ENCODE results near the gene PYY. TPM values are rescaled to one million over a fixed set of nuclear protein-coding genes. Genes with fewer than 3 reads are reported as not detected.
"Not testable (repeated sequence)": the region's sequence is repeated elsewhere in the genome, so short reads cannot be mapped to it uniquely, and the experiment has no call there.

Gene PYY
- polyA plus RNA-seq, 6 donors from 2014 or later: not detected

DNA sequence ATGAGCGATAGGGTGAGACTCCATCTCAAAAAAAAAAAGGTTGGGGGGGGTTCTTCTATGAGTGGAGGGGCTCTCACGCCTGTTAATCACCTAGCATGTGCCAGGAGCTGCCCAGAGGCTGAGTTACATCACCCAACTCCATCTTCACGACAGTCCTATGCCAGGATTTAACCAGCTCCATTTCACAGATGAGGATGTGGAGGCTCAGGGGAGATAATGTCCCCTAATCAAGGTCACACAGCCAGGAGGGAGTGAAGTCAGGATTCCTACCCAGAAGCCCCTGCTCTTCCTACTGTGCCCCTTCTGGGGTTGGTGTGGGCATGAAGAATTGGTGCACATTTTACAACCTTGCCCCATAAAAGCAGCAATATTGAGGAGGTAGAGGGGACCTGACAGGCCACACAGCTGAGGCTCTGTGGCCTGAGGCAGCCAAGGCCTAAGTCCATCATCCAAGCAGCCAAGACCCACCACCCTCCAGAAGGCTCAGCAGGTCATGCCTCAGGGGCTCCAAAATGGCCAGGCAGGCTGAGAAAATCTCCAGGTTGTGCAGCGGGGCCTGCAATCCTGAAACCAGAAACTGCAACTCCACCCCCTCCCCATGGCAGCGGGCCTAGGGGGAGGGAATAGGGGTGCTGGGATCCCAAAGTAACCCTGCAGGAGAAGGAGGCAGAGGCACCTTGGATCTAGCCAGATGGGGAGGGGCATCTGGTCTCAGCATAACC lies 18.4 kb downstream of the PYY start:
- no peak overlapping the region for H3K27ac Mint-ChIP-seq
- no peaks in the 10 kb centered on the region for H3K9me3 Mint-ChIP-seq
- peaks cover 0 to 10% (median 4%) of the 10 kb centered on the region in 3 donors for H3K4me1 Mint-ChIP-seq
- DNase-seq (no peak), ATAC-seq (ENCODE audit: low read depth in 2 of 2) (no peak)
- peaks cover 13 to 74% (median 39%) of the 10 kb centered on the region in 3 donors for H3K27me3 Mint-ChIP-seq
- no peaks in the 10 kb centered on the region for H3K36me3 Mint-ChIP-seq
- no peak overlapping the region for H3K4me3 Mint-ChIP-seq

GRCh38 chr17:43932923-43933322 lies 20.8 kb downstream of the PYY start:
- peaks cover 8 to 67% (median 34%) of the 10 kb centered on the region in 3 donors for H3K27me3 Mint-ChIP-seq
- H3K4me1 Mint-ChIP-seq: peaks cover 3 to 8% (median 6%) of the 10 kb centered on the region in 3 donors
- DNase-seq (no peak), ATAC-seq (ENCODE audit: low read depth in 2 of 2) (no peak)
- no peak overlapping the region for H3K4me3 Mint-ChIP-seq
- H3K36me3 Mint-ChIP-seq: no peaks in the 10 kb centered on the region
- no peak overlapping the region for H3K27ac Mint-ChIP-seq
- no peaks in the 10 kb centered on the region for H3K9me3 Mint-ChIP-seq

GRCh38 chr17:43932357-43932756 lies 21.4 kb downstream of the PYY start:
- H3K36me3 Mint-ChIP-seq: no peaks in the 10 kb centered on the region
- H3K9me3 Mint-ChIP-seq: no peaks in the 10 kb centered on the region
- ATAC-seq (ENCODE audit: low read depth in 2 of 2) (no peak), DNase-seq (no peak)
- no peak overlapping the region for H3K27ac Mint-ChIP-seq
- peaks cover 11 to 69% (median 30%) of the 10 kb centered on the region in 3 donors for H3K27me3 Mint-ChIP-seq
- H3K4me1 Mint-ChIP-seq: peaks cover 8 to 13% (median 8%) of the 10 kb centered on the region in 3 donors
- no peak overlapping the region for H3K4me3 Mint-ChIP-seq

- DNase-seq (no peak), ATAC-seq (ENCODE audit: low read depth in 2 of 2) (no peak)
- H3K27ac Mint-ChIP-seq: no peak overlapping the region
- no peak overlapping the region for H3K4me3 Mint-ChIP-seq
- no peaks in the 10 kb centered on the region for H3K9me3 Mint-ChIP-seq
- peaks cover 13 to 70% (median 30%) of the 10 kb centered on the region in 3 donors for H3K27me3 Mint-ChIP-seq
- H3K4me1 Mint-ChIP-seq: peaks cover 12 to 20% (median 13%) of the 10 kb centered on the region in 3 donors
- H3K36me3 Mint-ChIP-seq: peaks cover 0 to 6% of the 10 kb centered on the region in 2 donors
These were observed 22.6 kb downstream of the PYY start for GRCh38 chr17:43931062-43931571.

- Mint-ChIP-seq H3K4me3 (no peak overlapping the region), H3K9me3 (no peaks in the 10 kb centered on the region), H3K4me1 (peaks cover 12 to 20% (median 13%) of the 10 kb centered on the region in 3 donors), H3K27me3 (peaks cover 29 to 75% (median 53%) of the 10 kb centered on the region in 3 donors), H3K36me3 (peaks cover 0 to 6% of the 10 kb centered on the region in 2 donors), H3K27ac (no peak overlapping the region)
- DNase-seq (no peak), ATAC-seq (ENCODE audit: low read depth in 2 of 2) (no peak)
These were observed 25.1 kb downstream of the PYY start for GRCh38 chr17:43928609-43929008.

- Mint-ChIP-seq H3K27me3 (peaks cover 34 to 77% (median 48%) of the 10 kb centered on the region in 3 donors), H3K4me3 (peak overlapping the region; percentile 21 to 88 (median 78)), H3K4me1 (peaks cover 12 to 20% (median 13%) of the 10 kb centered on the region in 3 donors), H3K27ac (peak overlapping the region in 2 of 6 donors; percentile 24 to 68)
- peak; percentile 61 to 64 for ATAC-seq (ENCODE audit: low read depth in 2 of 2)
- not testable (repeated sequence) for DNase-seq, H3K36me3 Mint-ChIP-seq, H3K9me3 Mint-ChIP-seq
These were observed 25.8 kb downstream of the PYY start for GRCh38 chr17:43927929-43928328.

- DNase-seq: no peak
- Mint-ChIP-seq H3K4me3 (peak overlapping the region; percentile 72 to 88 (median 81)), H3K9me3 (no peaks in the 10 kb centered on the region), H3K36me3 (peaks cover 0 to 6% of the 10 kb centered on the region in 2 donors), H3K4me1 (peaks cover 12 to 20% (median 13%) of the 10 kb centered on the region in 3 donors), H3K27me3 (peaks cover 34 to 76% (median 42%) of the 10 kb centered on the region in 3 donors), H3K27ac (peak overlapping the region in 4 of 6 donors; percentile 24 to 76 (median 68))
- no peak for ATAC-seq (ENCODE audit: low read depth in 2 of 2)
These were observed 26.5 kb downstream of the PYY start for GRCh38 chr17:43927060-43927864.

DNA sequence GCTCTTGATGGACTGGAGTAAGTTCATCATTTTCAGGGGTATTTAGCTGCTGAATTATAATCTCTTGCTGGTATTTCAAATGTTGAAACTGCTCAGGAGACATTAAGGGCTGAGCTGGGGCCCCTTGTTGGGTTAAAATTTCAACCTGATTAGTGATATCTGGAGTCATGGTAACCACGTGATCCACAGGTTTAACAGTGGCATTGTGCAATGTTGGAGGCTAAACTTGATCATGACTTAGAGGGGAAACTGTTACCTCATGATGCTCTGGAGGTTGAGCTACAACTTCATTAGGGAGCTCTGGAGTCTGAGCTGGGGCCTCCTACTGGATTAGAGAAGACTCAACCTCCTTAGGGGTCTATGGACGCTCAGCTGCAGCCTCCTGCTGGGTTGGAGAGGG lies 29.2 kb downstream of the PYY start:
- Mint-ChIP-seq H3K4me3 (no peak overlapping the region), H3K36me3 (peaks cover 0 to 6% of the 10 kb centered on the region in 2 donors), H3K9me3 (no peaks in the 10 kb centered on the region), H3K27me3 (peaks cover 34 to 65% (median 44%) of the 10 kb centered on the region in 3 donors), H3K27ac (no peak overlapping the region), H3K4me1 (peaks cover 12 to 20% (median 13%) of the 10 kb centered on the region in 3 donors)
- DNase-seq (no peak), ATAC-seq (ENCODE audit: low read depth in 2 of 2) (no peak)

DNA sequence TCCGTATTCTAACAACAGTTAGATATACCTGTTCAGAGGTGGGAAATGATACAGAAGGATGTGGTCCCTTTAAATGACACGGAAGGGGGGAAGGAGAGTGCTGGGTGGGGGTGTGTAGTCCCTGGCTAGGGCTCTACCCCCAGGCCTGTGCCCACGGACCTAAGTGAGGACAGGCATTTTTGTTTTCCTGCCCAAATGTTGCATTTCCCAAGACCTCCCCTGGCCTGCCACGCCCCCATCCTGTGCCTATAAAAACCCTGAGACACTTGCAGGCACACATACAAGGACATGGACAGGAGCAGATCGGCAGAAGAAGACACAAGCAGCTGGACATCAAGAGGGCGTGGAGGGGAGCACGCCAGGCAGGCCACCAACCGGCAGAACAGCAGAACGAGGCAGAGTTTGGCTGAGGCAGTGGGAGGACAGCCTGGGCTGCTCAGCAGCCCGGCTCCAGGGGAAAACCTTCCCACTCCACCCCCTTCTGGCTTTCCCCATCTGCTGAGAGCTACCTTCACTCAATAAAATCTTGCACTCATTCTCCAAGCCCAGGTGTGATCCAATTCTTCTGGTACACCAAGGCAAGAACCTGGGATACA lies 33.1 kb downstream of the PYY start:
- Mint-ChIP-seq H3K9me3 (no peaks in the 10 kb centered on the region), H3K27me3 (peaks cover 17 to 46% (median 25%) of the 10 kb centered on the region in 3 donors), H3K4me1 (peaks cover 0 to 9% (median 7%) of the 10 kb centered on the region in 3 donors), H3K4me3 (peak overlapping the region in 1 of 8 donors; percentile 54), H3K27ac (no peak overlapping the region), H3K36me3 (no peaks in the 10 kb centered on the region)
- DNase-seq (no peak), ATAC-seq (ENCODE audit: low read depth in 2 of 2) (no peak)

- Mint-ChIP-seq H3K4me1 (peaks cover 0 to 9% (median 7%) of the 10 kb centered on the region in 3 donors), H3K27me3 (peaks cover 0 to 21% (median 7%) of the 10 kb centered on the region in 3 donors), H3K9me3 (no peaks in the 10 kb centered on the region), H3K4me3 (peak overlapping the region; percentile 72 to 92 (median 86)), H3K36me3 (no peaks in the 10 kb centered on the region), H3K27ac (peak overlapping the region in 1 of 6 donors; percentile 80)
- ATAC-seq (ENCODE audit: low read depth in 2 of 2) (no peak), DNase-seq (no peak)
These were observed 35.7 kb downstream of the PYY start for GRCh38 chr17:43918026-43918389.

DNA sequence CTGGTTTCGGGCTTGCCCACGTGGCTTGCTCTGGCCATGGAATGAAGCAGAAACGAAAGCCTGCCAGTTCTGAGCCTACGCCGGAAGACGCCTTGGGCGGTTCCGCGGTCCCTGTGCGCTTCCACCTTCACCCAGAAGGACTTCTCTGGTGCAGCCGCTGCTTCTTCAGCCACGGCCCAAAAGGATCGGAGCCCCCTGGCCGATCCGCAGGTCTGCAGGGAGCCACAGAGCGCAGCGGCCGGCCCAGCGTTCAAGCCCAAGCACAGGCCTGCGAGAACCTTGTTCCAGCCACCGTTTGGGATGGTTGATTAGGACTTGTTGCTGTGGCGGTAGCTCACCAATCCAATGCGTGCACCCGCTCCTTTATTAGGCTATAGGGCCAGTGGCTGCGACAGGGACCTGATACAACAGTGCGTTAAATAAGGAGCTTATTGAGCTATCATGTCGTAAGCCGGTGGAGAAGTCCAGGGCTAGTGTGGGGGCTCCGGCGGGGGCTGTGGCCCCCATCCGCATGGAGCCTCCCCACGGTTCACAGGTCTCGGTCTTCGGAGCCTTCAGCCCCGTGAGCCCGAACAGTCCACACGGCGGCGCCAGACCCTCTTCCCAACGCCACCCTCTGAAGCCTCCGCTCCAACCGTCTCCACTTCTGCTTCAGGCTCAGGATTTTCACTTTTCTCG lies 36.3 kb downstream of the PYY start:
- DNase-seq (no peak), ATAC-seq (ENCODE audit: low read depth in 2 of 2) (peak; percentile 83 to 87)
- Mint-ChIP-seq H3K4me3 (peak overlapping the region; percentile 72 to 92 (median 86)), H3K27me3 (peaks cover 0 to 15% (median 7%) of the 10 kb centered on the region in 3 donors), H3K27ac (peak overlapping the region in 2 of 6 donors; percentile 33 to 80), H3K4me1 (peaks cover 0 to 9% (median 7%) of the 10 kb centered on the region in 3 donors), H3K9me3 (no peaks in the 10 kb centered on the region), H3K36me3 (no peaks in the 10 kb centered on the region)

DNA sequence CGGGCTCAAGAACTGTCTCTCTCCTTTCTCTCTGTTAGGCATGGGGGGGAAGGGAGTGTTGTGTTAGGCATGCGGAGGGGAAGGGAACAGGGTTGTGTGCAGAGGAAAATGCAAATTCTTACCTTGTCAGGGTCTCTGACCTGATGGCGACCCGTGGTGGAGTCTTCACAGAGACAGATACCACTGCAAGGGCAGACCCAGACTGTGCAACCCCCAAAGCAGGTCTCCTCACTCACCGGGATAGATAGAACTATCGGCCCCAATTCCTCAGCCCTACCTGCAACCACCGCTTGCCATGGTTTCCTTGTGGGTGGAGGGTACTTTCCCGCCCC lies 36.8 kb downstream of the PYY start:
- DNase-seq (no peak), ATAC-seq (ENCODE audit: low read depth in 2 of 2) (no peak)
- Mint-ChIP-seq H3K4me3 (peak overlapping the region; percentile 72 to 92 (median 86)), H3K36me3 (no peaks in the 10 kb centered on the region), H3K4me1 (peaks cover 0 to 9% (median 7%) of the 10 kb centered on the region in 3 donors), H3K9me3 (no peaks in the 10 kb centered on the region), H3K27ac (peak overlapping the region in 3 of 6 donors; percentile 19 to 78 (median 33)), H3K27me3 (peaks cover 0 to 15% (median 7%) of the 10 kb centered on the region in 3 donors)
